ENCODE data around the gene UQCR10. TPM values are rescaled to one million over a fixed set of nuclear protein-coding genes. Genes with fewer than 3 reads are reported as not detected.

The UQCR10 gene
- total and polyA plus RNA-seq, 2 of the 4 experiments (the other 2 are of a cell fraction): 103 to 260 TPM

- no peak overlapping the region for H4K5ac ChIP-seq (ENCODE audit: low read depth, low read length)
- ChIA-PET POLR2A (ENCODE audit: unreplicated experiment) (no interaction called here), CTCF (no interaction called here)
- H3K4ac ChIP-seq (ENCODE audit: low read depth, low read length): no peak overlapping the region
- no peak overlapping the region for H2BK120ac ChIP-seq (ENCODE audit: low read depth, low read length)
- no peaks in the 10 kb centered on the region; the same call in 1 of the 2 replicates for H4K20me1 ChIP-seq (ENCODE audit: insufficient read depth, low read length)
- H4K8ac ChIP-seq (ENCODE audit: low read depth in 2 of 2, low read length in 2 of 2): no peak overlapping the region
- peaks cover 11 to 34% of the 10 kb centered on the region in 2 experiments for H3K79me1 ChIP-seq (ENCODE audit: low read depth in 1 of 2, low read length in 2 of 2)
- in situ Hi-C loops (cut with MboI; ENCODE audit: low sequenced_read_pairs): no loop called here
- peaks cover 9% of the 10 kb centered on the region for H3K9me1 ChIP-seq (ENCODE audit: insufficient read depth, low read length)
- BruUV-seq (replicated peaks): no TSS peak
- peaks cover 2% of the 10 kb centered on the region; the same call in 1 of the 2 replicates for H3K4me1 ChIP-seq (ENCODE audit: control insufficient read depth, insufficient read depth, low read length)
- H3K9ac ChIP-seq (ENCODE audit: low read depth, low read length): no peak overlapping the region
- no peak overlapping the region for H3K23ac ChIP-seq (ENCODE audit: low read depth, low read length)
- TF ChIP-seq MXI1 (IDR thresholded peaks at IDR 0.05; ENCODE audit: borderline replicate concordance, low read depth, low read length) (no peak), RAD21 (IDR thresholded peaks at IDR 0.05; ENCODE audit: low read length) (no peak), NFE2L2 (IDR thresholded peaks at IDR 0.05; ENCODE audit: low read depth, low read length) (no peak), RFX5 (IDR thresholded peaks at IDR 0.05; ENCODE audit: low read depth, low read length) (no peak), CHD1 (IDR thresholded peaks at IDR 0.05; ENCODE audit: low read depth, low read length) (no peak), MAZ (IDR thresholded peaks at IDR 0.05; ENCODE audit: borderline replicate concordance, low read depth, low read length) (no peak), FOS (IDR thresholded peaks at IDR 0.05; ENCODE audit: low read depth, low read length) (no peak), CEBPB (IDR thresholded peaks at IDR 0.05; ENCODE audit: low read depth, low read length) (no peak)
- TF ChIP-seq, protein P1, sequence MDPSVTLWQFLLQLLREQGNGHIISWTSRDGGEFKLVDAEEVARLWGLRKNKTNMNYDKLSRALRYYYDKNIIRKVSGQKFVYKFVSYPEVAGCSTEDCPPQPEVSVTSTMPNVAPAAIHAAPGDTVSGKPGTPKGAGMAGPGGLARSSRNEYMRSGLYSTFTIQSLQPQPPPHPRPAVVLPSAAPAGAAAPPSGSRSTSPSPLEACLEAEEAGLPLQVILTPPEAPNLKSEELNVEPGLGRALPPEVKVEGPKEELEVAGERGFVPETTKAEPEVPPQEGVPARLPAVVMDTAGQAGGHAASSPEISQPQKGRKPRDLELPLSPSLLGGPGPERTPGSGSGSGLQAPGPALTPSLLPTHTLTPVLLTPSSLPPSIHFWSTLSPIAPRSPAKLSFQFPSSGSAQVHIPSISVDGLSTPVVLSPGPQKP (IDR thresholded peaks at IDR 0.05; ENCODE audit: borderline replicate concordance, low read depth, low read length): no peak
- TF ChIP-seq, protein P2, sequence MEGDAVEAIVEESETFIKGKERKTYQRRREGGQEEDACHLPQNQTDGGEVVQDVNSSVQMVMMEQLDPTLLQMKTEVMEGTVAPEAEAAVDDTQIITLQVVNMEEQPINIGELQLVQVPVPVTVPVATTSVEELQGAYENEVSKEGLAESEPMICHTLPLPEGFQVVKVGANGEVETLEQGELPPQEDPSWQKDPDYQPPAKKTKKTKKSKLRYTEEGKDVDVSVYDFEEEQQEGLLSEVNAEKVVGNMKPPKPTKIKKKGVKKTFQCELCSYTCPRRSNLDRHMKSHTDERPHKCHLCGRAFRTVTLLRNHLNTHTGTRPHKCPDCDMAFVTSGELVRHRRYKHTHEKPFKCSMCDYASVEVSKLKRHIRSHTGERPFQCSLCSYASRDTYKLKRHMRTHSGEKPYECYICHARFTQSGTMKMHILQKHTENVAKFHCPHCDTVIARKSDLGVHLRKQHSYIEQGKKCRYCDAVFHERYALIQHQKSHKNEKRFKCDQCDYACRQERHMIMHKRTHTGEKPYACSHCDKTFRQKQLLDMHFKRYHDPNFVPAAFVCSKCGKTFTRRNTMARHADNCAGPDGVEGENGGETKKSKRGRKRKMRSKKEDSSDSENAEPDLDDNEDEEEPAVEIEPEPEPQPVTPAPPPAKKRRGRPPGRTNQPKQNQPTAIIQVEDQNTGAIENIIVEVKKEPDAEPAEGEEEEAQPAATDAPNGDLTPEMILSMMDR (conservative IDR thresholded peaks at IDR 0.05; ENCODE audit: low read depth, low read length): no peak
- TF ChIP-seq, protein P3, sequence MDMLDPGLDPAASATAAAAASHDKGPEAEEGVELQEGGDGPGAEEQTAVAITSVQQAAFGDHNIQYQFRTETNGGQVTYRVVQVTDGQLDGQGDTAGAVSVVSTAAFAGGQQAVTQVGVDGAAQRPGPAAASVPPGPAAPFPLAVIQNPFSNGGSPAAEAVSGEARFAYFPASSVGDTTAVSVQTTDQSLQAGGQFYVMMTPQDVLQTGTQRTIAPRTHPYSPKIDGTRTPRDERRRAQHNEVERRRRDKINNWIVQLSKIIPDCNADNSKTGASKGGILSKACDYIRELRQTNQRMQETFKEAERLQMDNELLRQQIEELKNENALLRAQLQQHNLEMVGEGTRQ (IDR thresholded peaks at IDR 0.05; ENCODE audit: low read depth, low read length): no peak
- H4K91ac ChIP-seq (ENCODE audit: insufficient read depth, low read depth, low read length): no peak overlapping the region
- 0 out of 2 replicates have a peak, but pooled peaks cover 2% of the 10 kb centered on the region for H3K36me3 ChIP-seq (ENCODE audit: control insufficient read depth, insufficient read depth, low read length)
- H2BK20ac ChIP-seq (ENCODE audit: low read depth, low read length): no peak overlapping the region
- H2BK15ac ChIP-seq (ENCODE audit: low read depth, low read length): no peak overlapping the region
- H2BK5ac ChIP-seq (ENCODE audit: low read depth, low read length, poor library complexity, severe bottlenecking): no peak overlapping the region
- H2AFZ ChIP-seq (replicated peaks; ENCODE audit: low read length, poor library complexity): no peak overlapping the region
- H3K56ac ChIP-seq (ENCODE audit: extremely low read depth, insufficient read depth, low read length): no peak overlapping the region
- dilution Hi-C loops (cut with HindIII; ENCODE audit: low sequenced_read_pairs, unreplicated experiment): no loop called here
- DNase-seq (no peak), ATAC-seq (ENCODE audit: low read depth) (no peak)
- H3K27ac ChIP-seq (ENCODE audit: insufficient read depth, low read length): no peak overlapping the region
- whole genome bisulfite sequencing, 2 experiments (ENCODE audit: extremely low coverage in 2 of 2, insufficient read length in 1 of 2): no CpG with 5 or more reads among the region's 15 CpGs
- H3K14ac ChIP-seq (replicated peaks; ENCODE audit: low read depth, low read length): no peak overlapping the region
- H2AK5ac ChIP-seq (ENCODE audit: low read depth, low read length): no peak overlapping the region
- H3K4me2 ChIP-seq (ENCODE audit: low read depth, low read length): no peak overlapping the region
- no peaks in the 10 kb centered on the region for H3K27me3 ChIP-seq (ENCODE audit: control insufficient read depth, insufficient read depth, low read length)
- intact Hi-C loops (cut with micrococcal nuclease): no loop called here
- H3K9me3 ChIP-seq (ENCODE audit: control insufficient read depth, insufficient read depth, low read length): no peaks in the 10 kb centered on the region
- no peak overlapping the region for H2AK9ac ChIP-seq (replicated peaks; ENCODE audit: low read depth, low read length, poor library complexity)
- H3K18ac ChIP-seq (ENCODE audit: low read depth, low read length): no peak overlapping the region
- H3K4me3 ChIP-seq (ENCODE audit: insufficient read depth, low read depth, low read length): no peak overlapping the region
Observed at GRCh38 chr22:29762263-29762662, 4.9 kb upstream of the UQCR10 start.
